GM23338 (cell line): ENCODE results near the gene EXOC4. TPM values are rescaled to one million over a fixed set of nuclear protein-coding genes. Genes with fewer than 3 reads are reported as not detected.

Experiments
- ATAC-seq: fragments of 200-7000 bp; cut with Tn5 transposase; 3 replicates; pipeline ENCODE4 v1.9.1; 2020
- DNase-seq: peaks from one replicate; pipeline ENCODE4 v3.0.0-alpha.2; 2015; ENCODE audit warnings: low spot score
- H2AFZ ChIP-seq: fragments of 200-600 bp; sonication (generic); 2 replicates; pipeline ENCODE4 v1.8.0; 2016; ENCODE audit warnings: antibody characterized with exemption, mild to moderate bottlenecking, moderate library complexity
- H3F3A ChIP-seq: fragments of 200-600 bp; sonication (generic); replicated peaks from 2 replicates; pipeline ENCODE4 v1.8.0; 2017; ENCODE audit warnings: antibody characterized with exemption, mixed run types, low read depth
- H3K27ac ChIP-seq: fragments of 200-600 bp; sonication (generic); 2 replicates; pipeline ENCODE4 v1.6.1; 2016; ENCODE audit warnings: low read depth
- H3K27me3 ChIP-seq: fragments of 200-600 bp; sonication (generic); 2 replicates; pipeline ENCODE4 v1.8.0; 2016; ENCODE audit warnings: mild to moderate bottlenecking, mixed run types, moderate library complexity; ENCODE audit not compliant: insufficient read depth
- H3K36me3 ChIP-seq: fragments of 200-600 bp; sonication (generic); 2 replicates; pipeline ENCODE4 v1.8.0; 2016; ENCODE audit warnings: mild to moderate bottlenecking; ENCODE audit not compliant: insufficient read depth
- H3K4me1 ChIP-seq: fragments of 200-600 bp; sonication (generic); 2 replicates; pipeline ENCODE4 v1.8.0; 2016; ENCODE audit warnings: mild to moderate bottlenecking, moderate library complexity; ENCODE audit not compliant: insufficient read depth
- H3K4me2 ChIP-seq: fragments of 200-600 bp; sonication (generic); 2 replicates; pipeline ENCODE4 v1.7.1; 2017; ENCODE audit warnings: mixed run types
- H3K4me3 ChIP-seq: fragments of 200-600 bp; sonication (generic); 2 replicates; pipeline ENCODE4 v1.6.1; 2016; ENCODE audit warnings: mixed run types
- H3K79me2 ChIP-seq: fragments of 200-600 bp; sonication (generic); replicated peaks from 2 replicates; pipeline ENCODE4 v1.8.0; 2017; ENCODE audit warnings: mild to moderate bottlenecking; ENCODE audit not compliant: insufficient read depth
- H3K9me2 ChIP-seq: fragments of 200-600 bp; sonication (generic); 2 replicates; pipeline ENCODE4 v1.8.0; 2017; ENCODE audit not compliant: insufficient read depth
- H4K20me1 ChIP-seq: fragments of 200-600 bp; sonication (generic); replicated peaks from 2 replicates; pipeline ENCODE4 v1.8.0; 2017; ENCODE audit warnings: mild to moderate bottlenecking; ENCODE audit not compliant: insufficient read depth
- H3K27ac Mint-ChIP-seq: 2 replicates; pipeline ENCODE4 v1.8.0; 2020; ENCODE audit warnings: inconsistent platforms, mild to moderate bottlenecking, moderate library complexity, mixed read lengths
- H3K27me3 Mint-ChIP-seq: 3 replicates; pipeline ENCODE4 v1.8.0; 2022; ENCODE audit warnings: low read depth, mild to moderate bottlenecking, moderate library complexity, mixed read lengths, inconsistent platforms; ENCODE audit not compliant: insufficient read depth, poor library complexity
- H3K36me3 Mint-ChIP-seq: 3 replicates; pipeline ENCODE4 v1.8.0; 2021; ENCODE audit warnings: low read depth, mild to moderate bottlenecking, inconsistent platforms, moderate library complexity, mixed read lengths
- H3K4me1 Mint-ChIP-seq: 3 replicates; pipeline ENCODE4 v1.8.0; 2020; ENCODE audit warnings: mild to moderate bottlenecking, inconsistent platforms, mixed read lengths
- H3K4me3 Mint-ChIP-seq: 3 replicates; pipeline ENCODE4 v1.8.0; 2021; ENCODE audit warnings: moderate library complexity, mild to moderate bottlenecking, inconsistent platforms, mixed read lengths
- H3K9me3 Mint-ChIP-seq: 3 replicates; pipeline ENCODE4 v1.8.0; 2020; ENCODE audit warnings: moderate library complexity, mild to moderate bottlenecking, inconsistent platforms, mixed read lengths
- CREB1 ChIP-seq: fragments of 250-450 bp; sonication (Bioruptor Pico); IDR thresholded peaks from 2 replicates; pipeline ENCODE4 v1.5.0; 2020; ENCODE audit warnings: low read depth, mild to moderate bottlenecking, moderate library complexity
- CTCF ChIP-seq, 2 experiments: fragments of 200-600 bp in 1 of 2; sonication (generic) in 1 of 2; conservative IDR thresholded peaks; 2 replicates each; pipeline versions ENCODE4 v1.5.1 to v1.6.1; 2016 to 2017; ENCODE audit warnings: antibody characterized with exemption in 2 of 2, low read depth in 2 of 2, mild to moderate bottlenecking in 2 of 2, moderate library complexity in 1 of 2
- EZH2 ChIP-seq: fragments of 200-600 bp; sonication (generic); IDR thresholded peaks from one replicate; pipeline ENCODE4 v1.8.0; 2017; ENCODE audit warnings: antibody characterized with exemption, mild to moderate bottlenecking, low read depth; ENCODE audit not compliant: unreplicated experiment
- EZH2phosphoT487 ChIP-seq: fragments of 200-600 bp; sonication (generic); IDR thresholded peaks from one replicate; pipeline ENCODE4 v1.8.1; 2018; ENCODE audit warnings: antibody characterized with exemption; ENCODE audit not compliant: unreplicated experiment
- JUNB ChIP-seq: IDR thresholded peaks from one replicate; pipeline ENCODE4 v1.6.1; 2016; ENCODE audit warnings: antibody characterized with exemption; ENCODE audit not compliant: unreplicated experiment
- NANOG ChIP-seq: IDR thresholded peaks from 2 replicates; pipeline ENCODE4 v1.6.1; 2016; ENCODE audit warnings: antibody characterized with exemption, borderline replicate concordance
- POLR2AphosphoS5 ChIP-seq: IDR thresholded peaks from 2 replicates; pipeline ENCODE4 v1.6.1; 2016; ENCODE audit warnings: antibody characterized with exemption, low read depth
- REST ChIP-seq: IDR thresholded peaks from one replicate; pipeline ENCODE4 v1.6.1; 2018; ENCODE audit warnings: antibody characterized with exemption; ENCODE audit not compliant: unreplicated experiment
- ZNF114 ChIP-seq: fragments of 250-450 bp; sonication (Bioruptor Pico); IDR thresholded peaks from 2 replicates; pipeline ENCODE4 v1.5.0; 2020; ENCODE audit warnings: mild to moderate bottlenecking, moderate library complexity
- ZNF331 ChIP-seq: fragments of 250-450 bp; sonication (Bioruptor Pico); IDR thresholded peaks from 2 replicates; pipeline ENCODE4 v1.5.0; 2020; ENCODE audit warnings: low read depth, mild to moderate bottlenecking, moderate library complexity
- ZNF462 ChIP-seq: fragments of 250-450 bp; sonication (Bioruptor Pico); IDR thresholded peaks from 2 replicates; pipeline ENCODE4 v1.5.0; 2020; ENCODE audit warnings: mild to moderate bottlenecking, moderate library complexity
- polyA plus RNA-seq: library from polyadenylated mRNA; unstranded; fragments of >200 nt; fragmentation: Nextera tagmentation; extraction: Ambion mirVana; gene quantifications from 2 replicates; pipeline ENCODE4 v1.2.1, GENCODE V29; 2016
- total RNA-seq: library from RNA; depleted of rRNA; stranded (reverse); fragments of >200 nt; shearing (Covaris generic); gene quantifications from 2 replicates; pipeline ENCODE4 v1.2.3, GENCODE V29; 2014

EXOC4 gene
- total and polyA plus RNA-seq, 2 experiments from 2014 or later, result 37.5 to 52.7 TPM

DNA sequence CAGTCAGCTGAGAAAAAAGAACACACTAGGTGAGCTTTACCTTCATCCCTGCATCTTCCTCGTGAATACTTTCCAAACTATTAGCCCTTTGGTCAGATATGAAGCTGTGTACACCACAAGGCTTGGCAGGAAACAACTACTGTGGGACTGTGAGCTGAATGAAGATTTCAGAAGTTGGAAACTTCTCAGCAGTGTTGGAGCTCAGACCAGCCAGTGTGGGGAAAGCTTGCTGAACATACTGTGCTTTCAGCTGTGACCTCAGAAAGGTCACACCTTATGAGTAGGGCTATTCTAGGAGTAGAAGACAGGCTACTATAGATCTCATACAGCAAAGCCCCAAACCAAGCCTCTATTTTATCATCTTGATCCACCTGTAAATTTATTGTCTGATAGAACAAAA is 123.6 kb downstream of the EXOC4 start (continued):
- TF ChIP-seq ZNF462 (CRISPR knock-in tag) (no peak), CTCF (conservative IDR thresholded peaks at IDR 0.05; ENCODE audit: low read depth in 2 of 2) (no peak), JUNB (no peak), EZH2 (no peak), NANOG (no peak), ZNF331 (CRISPR knock-in tag) (no peak)

GRCh38 chr7:133381965-133382364 is 129.1 kb downstream of the EXOC4 start:
- no peak for ATAC-seq
- Mint-ChIP-seq H3K27me3 (no peaks in the 10 kb centered on the region), H3K4me1 (peaks cover 20% of the 10 kb centered on the region), H3K27ac (no peak overlapping the region), H3K9me3 (peaks cover 2% of the 10 kb centered on the region; the same call in 2 of the 3 replicates), H3K36me3 (peaks cover 8% of the 10 kb centered on the region; the same call in 2 of the 3 replicates), H3K4me3 (no peak overlapping the region)
- no peak for DNase-seq
- H3K4me2 ChIP-seq, result no peak overlapping the region
- H3F3A ChIP-seq, result no peaks in the 10 kb centered on the region
- H3K79me2 ChIP-seq, result peaks cover 4% of the 10 kb centered on the region; the same call in 1 of the 2 replicates
- H4K20me1 ChIP-seq, result no peaks in the 10 kb centered on the region
- no peak overlapping the region for H2AFZ ChIP-seq
- no peaks in the 10 kb centered on the region for H3K27me3 ChIP-seq
- peaks cover 16% of the 10 kb centered on the region for H3K4me1 ChIP-seq
- H3K9me2 ChIP-seq, result no peaks in the 10 kb centered on the region
- H3K36me3 ChIP-seq, result no peaks in the 10 kb centered on the region
- no peak overlapping the region for H3K27ac ChIP-seq
- no peak overlapping the region for H3K4me3 ChIP-seq
- no peak for TF ChIP-seq EZH2phosphoT487
- TF ChIP-seq POLR2AphosphoS5, result no peak
- TF ChIP-seq ZNF114 (CRISPR knock-in tag), result no peak
- no peak for TF ChIP-seq NANOG
- TF ChIP-seq CTCF (conservative IDR thresholded peaks at IDR 0.05; ENCODE audit: low read depth in 2 of 2), result no peak
- TF ChIP-seq CREB1 (CRISPR knock-in tag), result no peak
- TF ChIP-seq JUNB, result no peak
- TF ChIP-seq EZH2, result no peak
- TF ChIP-seq REST, result no peak
- no peak for TF ChIP-seq ZNF331 (CRISPR knock-in tag)
